Measurements from ENCODE around the gene NOS1AP. TPM values are rescaled to one million over a fixed set of nuclear protein-coding genes. Genes with fewer than 3 reads are reported as not detected.

NOS1AP gene
- total and polyA plus RNA-seq, 12 donors, result 0.37 to 12.0 (median 3.1) TPM

GRCh38 chr1:162028726-162029125 lies 40.8 kb upstream of the NOS1AP start:
- Histone ChIP-seq H3K36me3 (replicated peaks in 1 of 2) (no peaks in the 10 kb centered on the region), H3K9me3 (replicated peaks in 1 of 3) (no peaks in the 10 kb centered on the region), H3K27me3 (no peaks in the 10 kb centered on the region), H3K27ac (no peak overlapping the region), H3K4me3 (no peak overlapping the region), H3K4me1 (replicated peaks in 1 of 2) (no peaks in the 10 kb centered on the region)
- no peak for TF ChIP-seq POLR2A (IDR thresholded peaks at IDR 0.05)
- TF ChIP-seq, protein P1, sequence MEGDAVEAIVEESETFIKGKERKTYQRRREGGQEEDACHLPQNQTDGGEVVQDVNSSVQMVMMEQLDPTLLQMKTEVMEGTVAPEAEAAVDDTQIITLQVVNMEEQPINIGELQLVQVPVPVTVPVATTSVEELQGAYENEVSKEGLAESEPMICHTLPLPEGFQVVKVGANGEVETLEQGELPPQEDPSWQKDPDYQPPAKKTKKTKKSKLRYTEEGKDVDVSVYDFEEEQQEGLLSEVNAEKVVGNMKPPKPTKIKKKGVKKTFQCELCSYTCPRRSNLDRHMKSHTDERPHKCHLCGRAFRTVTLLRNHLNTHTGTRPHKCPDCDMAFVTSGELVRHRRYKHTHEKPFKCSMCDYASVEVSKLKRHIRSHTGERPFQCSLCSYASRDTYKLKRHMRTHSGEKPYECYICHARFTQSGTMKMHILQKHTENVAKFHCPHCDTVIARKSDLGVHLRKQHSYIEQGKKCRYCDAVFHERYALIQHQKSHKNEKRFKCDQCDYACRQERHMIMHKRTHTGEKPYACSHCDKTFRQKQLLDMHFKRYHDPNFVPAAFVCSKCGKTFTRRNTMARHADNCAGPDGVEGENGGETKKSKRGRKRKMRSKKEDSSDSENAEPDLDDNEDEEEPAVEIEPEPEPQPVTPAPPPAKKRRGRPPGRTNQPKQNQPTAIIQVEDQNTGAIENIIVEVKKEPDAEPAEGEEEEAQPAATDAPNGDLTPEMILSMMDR (IDR thresholded peaks at IDR 0.05), result no peak
- peak in 2 of 7 donors; percentile 32 to 35 for DNase-seq
- 57 to 76% (median 66%) methylated on average over 4 to 6 of the region's 6 CpGs for WGBS, 4 donors
- intact Hi-C loops (cut with DNase I), result no loop called here

GRCh38 chr1:162029157-162029556 lies 40.3 kb upstream of the NOS1AP start:
- WGBS, 4 donors, result 27 to 39% (median 35%) methylated on average over 4 of the region's 4 CpGs
- intact Hi-C loops (cut with DNase I), result no loop called here
- no peak for DNase-seq

GRCh38 chr1:162030759-162031280 lies 38.7 kb upstream of the NOS1AP start:
- Histone ChIP-seq H3K36me3 (replicated peaks in 1 of 2) (no peaks in the 10 kb centered on the region), H3K9me3 (replicated peaks in 1 of 3) (no peaks in the 10 kb centered on the region), H3K27ac (no peak overlapping the region), H3K27me3 (no peaks in the 10 kb centered on the region), H3K4me3 (no peak overlapping the region), H3K4me1 (replicated peaks in 1 of 2) (no peaks in the 10 kb centered on the region)
- no peak for DNase-seq
- 87 to 96% (median 90%) methylated on average over 3 of the region's 3 CpGs for WGBS, 4 donors
- intact Hi-C loops (cut with DNase I), result loop anchor here in 1 of 2 donors (10.0 kb wide), 2 partner anchors 166 to 236 kb away; no protein-coding TSS in a partner anchor
- TF ChIP-seq, protein P1 (IDR thresholded peaks at IDR 0.05), result no peak
- no peak for TF ChIP-seq POLR2A (IDR thresholded peaks at IDR 0.05)

More at GRCh38 chr1:162029157-162029556, 40.3 kb upstream of the NOS1AP start:
- H3K4me3 ChIP-seq, result no peak overlapping the region
- H3K36me3 ChIP-seq (replicated peaks in 1 of 2), result no peaks in the 10 kb centered on the region
- no peak for TF ChIP-seq POLR2A (IDR thresholded peaks at IDR 0.05)
- TF ChIP-seq, protein P1 (IDR thresholded peaks at IDR 0.05), result no peak
- no peaks in the 10 kb centered on the region for H3K4me1 ChIP-seq (replicated peaks in 1 of 2)
- H3K9me3 ChIP-seq (replicated peaks in 1 of 3), result no peaks in the 10 kb centered on the region
- H3K27ac ChIP-seq, result no peak overlapping the region
- no peaks in the 10 kb centered on the region for H3K27me3 ChIP-seq

GRCh38 chr1:162033428-162033827 lies 36.1 kb upstream of the NOS1AP start:
- Histone ChIP-seq H3K27ac (no peak overlapping the region), H3K27me3 (no peaks in the 10 kb centered on the region), H3K9me3 (replicated peaks in 1 of 3) (no peaks in the 10 kb centered on the region), H3K36me3 (replicated peaks in 1 of 2) (no peaks in the 10 kb centered on the region), H3K4me3 (no peak overlapping the region), H3K4me1 (replicated peaks in 1 of 2) (no peaks in the 10 kb centered on the region)
- intact Hi-C loops (cut with DNase I), result loop anchor here in 1 of 2 donors (10.0 kb wide), 2 partner anchors 169 to 239 kb away; no protein-coding TSS in a partner anchor
- WGBS, 4 donors, result 72 to 86% (median 79%) methylated on average over 6 of the region's 6 CpGs
- DNase-seq, result no peak
- TF ChIP-seq, protein P1 (IDR thresholded peaks at IDR 0.05), result no peak
- no peak for TF ChIP-seq POLR2A (IDR thresholded peaks at IDR 0.05)
